ENCODE measurements around the gene NAIP. TPM values are rescaled to one million over a fixed set of nuclear protein-coding genes. Genes with fewer than 3 reads are reported as not detected.

Gene NAIP
- 1.4 and 2.4 TPM in 2 replicates for total RNA-seq

GRCh38 chr5:71025289-71025953, at the start of gene NAIP:
TSS of gene NAIP (minus strand) at chr5:71025339. CDS start at chr5:71012915, 12,424 bp downstream.

GRCh38 chr5:71067262-71067928, 42.3 kb upstream of the NAIP start, which contains the start of gene GTF2H2:
TSS of gene GTF2H2 (minus strand) at chr5:71067676. CDS start at chr5:71062763, 4,913 bp downstream.

Other genes starting within 250 kb of the NAIP start
- 3.6 and 3.7 TPM in 2 replicates for gene SERF1A, start 124.7 kb downstream of the NAIP start, total RNA-seq
- gene SMN1, start 100.3 kb downstream of the NAIP start, total RNA-seq: 25.0 and 26.2 TPM in 2 replicates
- 9.2 and 13.8 TPM in 2 replicates for gene GTF2H2, start 42.3 kb upstream of the NAIP start, total RNA-seq

Data from endothelial cell of coronary artery (primary cell).